Vagina (tissue), 2 donors: Measurements from ENCODE around the gene IL24. TPM values are rescaled to one million over a fixed set of nuclear protein-coding genes. Genes with fewer than 3 reads are reported as not detected.

ENCODE experiments used
- DNase-seq, 2 donors: peaks; one replicate each; pipeline ENCODE4 v3.0.0-alpha.2; 2017; ENCODE audit errors: extremely low spot score in 2 of 2
- H3K27ac ChIP-seq: fragments of 200-600 bp; sonication (generic); one replicate; pipeline ENCODE4 v1.5.1; 2019
- H3K27me3 ChIP-seq: fragments of 200-600 bp; sonication (generic); one replicate; pipeline ENCODE4 v1.5.1; 2019
- H3K36me3 ChIP-seq, 2 donors: fragments of 200-600 bp; sonication (generic); one replicate each; pipeline ENCODE4 v1.5.1; 2017 to 2019
- H3K4me1 ChIP-seq: fragments of 200-600 bp; sonication (generic); one replicate; pipeline ENCODE4 v1.5.1; 2019
- H3K4me3 ChIP-seq, 2 donors: fragments of 200-600 bp; sonication (generic); 1 replicate in 1 of 2; 2 replicates in 1 of 2; pipeline ENCODE4 v1.5.1; 2016 to 2019
- H3K9me3 ChIP-seq: fragments of 200-600 bp; sonication (generic); one replicate; pipeline ENCODE4 v1.5.1; 2019
- CTCF ChIP-seq, 3 experiments: fragments of 450-650 bp in 2 of 3; fragments of 200-600 bp in 1 of 3; sonication (generic) in 1 of 3; IDR thresholded peaks; one replicate each; pipeline ENCODE4 v1.5.1; 2017 to 2019; ENCODE audit warnings: antibody characterized with exemption in 3 of 3, mild to moderate bottlenecking in 2 of 3, moderate library complexity in 2 of 3
- POLR2A ChIP-seq, 2 donors: fragments of 450-650 bp; IDR thresholded peaks; one replicate each; pipeline ENCODE4 v1.6.1; 2017; ENCODE audit warnings: antibody characterized with exemption in 2 of 2, mild to moderate bottlenecking in 2 of 2, moderate library complexity in 2 of 2
- POLR2AphosphoS5 ChIP-seq, 2 donors: sonication (generic); formaldehyde crosslinking; IDR thresholded peaks; one replicate each; pipeline ENCODE4 v1.9.0; 2017; ENCODE audit warnings: antibody characterized with exemption in 2 of 2, mild to moderate bottlenecking in 2 of 2, low read depth in 1 of 2; ENCODE audit not compliant: insufficient read depth in 1 of 2
- intact Hi-C: fragments of 100-400 bp; cut with DNase I; formaldehyde crosslinking; loops from one replicate; pipeline ENCODE4 v1.15.1; 2023
- total RNA-seq: library from RNA; depleted of rRNA; stranded (reverse); fragments of >200 nt; gene quantifications from one replicate; pipeline ENCODE4 v1.2.3, GENCODE V29; 2016

IL24 gene
- total RNA-seq, 1 donor from 2014 or later: 1.5 TPM

- no peak for TF ChIP-seq CTCF (IDR thresholded peaks at IDR 0.05)
- no peak for TF ChIP-seq POLR2AphosphoS5 (IDR thresholded peaks at IDR 0.05; ENCODE audit: insufficient read depth in 1 of 2, low read depth in 1 of 2)
- no peak for TF ChIP-seq POLR2A (IDR thresholded peaks at IDR 0.05)
- H3K36me3 ChIP-seq: no peaks in the 10 kb centered on the region
- H3K4me3 ChIP-seq: no peak overlapping the region
- no peak overlapping the region for H3K27ac ChIP-seq
- H3K27me3 ChIP-seq: no peaks in the 10 kb centered on the region
- DNase-seq: no peak
- H3K9me3 ChIP-seq: no peaks in the 10 kb centered on the region
- peaks cover 18% of the 10 kb centered on the region for H3K4me1 ChIP-seq
- intact Hi-C loops: no loop called here
Observed at GRCh38 chr1:206898089-206898914, 1.1 kb downstream of the IL24 start.

DNA sequence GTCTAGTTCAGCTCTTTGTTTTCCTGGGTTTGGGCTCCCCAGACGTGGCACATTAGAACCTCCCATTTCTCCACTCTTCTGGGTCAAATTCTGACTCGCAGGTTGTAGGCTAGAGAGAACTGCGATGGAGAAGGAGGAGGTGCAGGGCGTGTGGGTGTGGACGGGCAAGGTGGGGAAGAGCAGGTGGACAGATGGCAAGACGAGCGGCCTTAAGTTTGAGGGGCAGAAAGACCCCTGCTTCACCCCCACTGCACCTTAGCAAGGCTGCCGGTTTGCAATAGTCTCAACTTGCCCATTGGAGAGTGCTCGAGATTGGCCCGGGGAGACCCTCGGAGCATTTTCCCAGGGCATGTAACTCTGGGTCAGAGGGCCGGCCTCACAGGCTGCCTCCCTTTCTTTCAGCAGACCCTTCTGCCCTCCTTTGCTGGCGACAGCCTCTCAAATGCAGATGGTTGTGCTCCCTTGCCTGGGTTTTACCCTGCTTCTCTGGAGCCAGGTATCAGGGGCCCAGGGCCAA lies 1.7 kb downstream of the IL24 start:
- H3K9me3 ChIP-seq: no peaks in the 10 kb centered on the region
- no peaks in the 10 kb centered on the region for H3K36me3 ChIP-seq
- TF ChIP-seq CTCF (IDR thresholded peaks at IDR 0.05) (no peak), POLR2A (IDR thresholded peaks at IDR 0.05) (no peak), POLR2AphosphoS5 (IDR thresholded peaks at IDR 0.05; ENCODE audit: insufficient read depth in 1 of 2, low read depth in 1 of 2) (no peak)
- no peaks in the 10 kb centered on the region for H3K27me3 ChIP-seq
- H3K27ac ChIP-seq: no peak overlapping the region
- H3K4me1 ChIP-seq: peaks cover 18% of the 10 kb centered on the region
- no peak overlapping the region for H3K4me3 ChIP-seq
- DNase-seq: no peak
- intact Hi-C loops: no loop called here

GRCh38 chr1:206899717-206900116 lies 2.5 kb downstream of the IL24 start:
- peaks cover 18% of the 10 kb centered on the region for H3K4me1 ChIP-seq
- H3K27me3 ChIP-seq: no peaks in the 10 kb centered on the region
- TF ChIP-seq POLR2AphosphoS5 (IDR thresholded peaks at IDR 0.05; ENCODE audit: insufficient read depth in 1 of 2, low read depth in 1 of 2): no peak
- no peak for TF ChIP-seq CTCF (IDR thresholded peaks at IDR 0.05)
- TF ChIP-seq POLR2A (IDR thresholded peaks at IDR 0.05): no peak
- intact Hi-C loops: no loop called here
- no peaks in the 10 kb centered on the region for H3K9me3 ChIP-seq
- no peak overlapping the region for H3K27ac ChIP-seq
- DNase-seq: no peak
- no peaks in the 10 kb centered on the region for H3K36me3 ChIP-seq
- no peak overlapping the region for H3K4me3 ChIP-seq

- intact Hi-C loops: no loop called here
- Histone ChIP-seq H3K36me3 (no peaks in the 10 kb centered on the region), H3K4me3 (no peak overlapping the region), H3K27me3 (no peaks in the 10 kb centered on the region), H3K4me1 (peaks cover 18% of the 10 kb centered on the region), H3K27ac (no peak overlapping the region), H3K9me3 (no peaks in the 10 kb centered on the region)
- TF ChIP-seq POLR2A (IDR thresholded peaks at IDR 0.05) (no peak), POLR2AphosphoS5 (IDR thresholded peaks at IDR 0.05; ENCODE audit: insufficient read depth in 1 of 2, low read depth in 1 of 2) (no peak), CTCF (IDR thresholded peaks at IDR 0.05) (no peak)
- no peak for DNase-seq
Observed at GRCh38 chr1:206900149-206900548, 2.9 kb downstream of the IL24 start.

- no peak overlapping the region for H3K4me3 ChIP-seq
- no peaks in the 10 kb centered on the region for H3K9me3 ChIP-seq
- H3K27ac ChIP-seq: no peak overlapping the region
- TF ChIP-seq POLR2A (IDR thresholded peaks at IDR 0.05): no peak
- TF ChIP-seq CTCF (IDR thresholded peaks at IDR 0.05): no peak
- no peak for TF ChIP-seq POLR2AphosphoS5 (IDR thresholded peaks at IDR 0.05; ENCODE audit: insufficient read depth in 1 of 2, low read depth in 1 of 2)
- H3K4me1 ChIP-seq: peaks cover under 1% of the 10 kb centered on the region
- H3K36me3 ChIP-seq: no peaks in the 10 kb centered on the region
- H3K27me3 ChIP-seq: no peaks in the 10 kb centered on the region
- intact Hi-C loops: no loop called here
- no peak for DNase-seq
Observed at GRCh38 chr1:206901944-206902343, 4.7 kb downstream of the IL24 start.
